HepG2 (cell line): ENCODE data around the gene SPATS2. TPM values are rescaled to one million over a fixed set of nuclear protein-coding genes. Genes with fewer than 3 reads are reported as not detected.
A peak's percentile ranks its signal among the peaks of the same experiment; 100 is the strongest.

Source experiments
- BRCA1 ChIP-seq: sonication (generic); formaldehyde crosslinking; IDR thresholded peaks from 2 replicates; pipeline ENCODE4 v1.4.0; 2020; ENCODE audit warnings: missing genetic modification reagents
- HES4 ChIP-seq: sonication (generic); formaldehyde crosslinking; IDR thresholded peaks from 2 replicates; pipeline ENCODE4 v1.9.0; 2021; ENCODE audit warnings: mild to moderate bottlenecking, missing genetic modification reagents, borderline replicate concordance
- HOXA9 ChIP-seq: sonication (generic); formaldehyde crosslinking; IDR thresholded peaks from 2 replicates; pipeline ENCODE4 v1.8.1; 2022; ENCODE audit warnings: missing genetic modification reagents, mild to moderate bottlenecking, moderate library complexity, borderline replicate concordance
- IKZF1 ChIP-seq: fragments of 450-650 bp; IDR thresholded peaks from 2 replicates; pipeline ENCODE4 v1.7.1; 2016
- KDM2A ChIP-seq: sonication (generic); formaldehyde crosslinking; IDR thresholded peaks from 2 replicates; pipeline ENCODE4 v1.4.0; 2020; ENCODE audit warnings: low read depth, missing genetic modification reagents, borderline replicate concordance
- TARDBP ChIP-seq: sonication (generic); formaldehyde crosslinking; IDR thresholded peaks from 2 replicates; pipeline ENCODE4 v1.8.0; 2022; ENCODE audit warnings: mild to moderate bottlenecking, missing genetic modification reagents
- ZBTB42 ChIP-seq: sonication (generic); formaldehyde crosslinking; IDR thresholded peaks from 2 replicates; pipeline ENCODE4 v1.5.0; 2020; ENCODE audit warnings: mild to moderate bottlenecking, missing genetic modification reagents
- ZFP36L2 ChIP-seq: sonication (generic); formaldehyde crosslinking; IDR thresholded peaks from 2 replicates; pipeline ENCODE4 v1.4.0; 2020; ENCODE audit warnings: missing genetic modification reagents
- ZNF460 ChIP-seq: sonication (generic); formaldehyde crosslinking; IDR thresholded peaks from 2 replicates; pipeline ENCODE4 v1.5.1; 2020; ENCODE audit warnings: missing genetic modification reagents, mild to moderate bottlenecking, borderline replicate concordance
- ZNF569 ChIP-seq: sonication (generic); formaldehyde crosslinking; IDR thresholded peaks from 2 replicates; pipeline ENCODE4 v1.5.0; 2020; ENCODE audit warnings: mild to moderate bottlenecking, missing genetic modification reagents, moderate library complexity, borderline replicate concordance
- ZSCAN9 ChIP-seq: IDR thresholded peaks from 2 replicates; pipeline ENCODE4 v1.6.1; 2016; ENCODE audit warnings: borderline replicate concordance
- polyA plus RNA-seq, 8 experiments: library from polyadenylated mRNA; depleted of rRNA in 3 of 8; stranded (reverse) in 7 of 8; unstranded in 1 of 8; fragments of >200 nt; fragmentation: Illumina TruSeq in 4 of 8; extraction: Trizol in 4 of 8; gene quantifications; 2 replicates each; pipeline versions ENCODE4 v1.2.1 to v1.2.3, GENCODE V29; 2011 to 2016; ENCODE audit warnings: low read depth in 4 of 8, missing spikeins in 1 of 8, mixed read lengths in 1 of 8; ENCODE audit not compliant: insufficient read depth in 1 of 8
- total RNA-seq, 5 experiments: library from RNA; depleted of rRNA; stranded (reverse); fragments of >200 nt; fragmentation: Illumina TruSeq; extraction: Trizol; gene quantifications; 2 replicates each; pipeline ENCODE4 v1.2.3, GENCODE V29; 2016; ENCODE audit warnings: low read depth in 1 of 5
- TF ChIP-seq, protein P1 (sequence below): sonication (generic); formaldehyde crosslinking; IDR thresholded peaks from 2 replicates; pipeline ENCODE4 v1.4.0; 2020; ENCODE audit warnings: missing genetic modification reagents
- TF ChIP-seq, protein P2 (sequence below), 2 experiments: sonication (generic) in 1 of 2; formaldehyde crosslinking in 1 of 2; IDR thresholded peaks; 2 replicates each; pipeline versions ENCODE4 v1.6.1 to v1.9.0; 2014 to 2022; ENCODE audit warnings: antibody characterized with exemption in 1 of 2, borderline replicate concordance in 1 of 2, inconsistent platforms in 1 of 2, low read depth in 1 of 2, missing genetic modification reagents in 1 of 2
- TF ChIP-seq, protein P3 (sequence below): sonication (generic); formaldehyde crosslinking; IDR thresholded peaks from 2 replicates; pipeline ENCODE4 v1.9.0; 2021; ENCODE audit warnings: missing genetic modification reagents, mild to moderate bottlenecking, borderline replicate concordance
- TF ChIP-seq, protein P4 (sequence below): sonication (generic); formaldehyde crosslinking; IDR thresholded peaks from 2 replicates; pipeline ENCODE4 v1.4.0; 2020; ENCODE audit warnings: missing genetic modification reagents
- TF ChIP-seq, protein P5 (sequence below): IDR thresholded peaks from 2 replicates; pipeline ENCODE4 v1.6.1; 2016; ENCODE audit warnings: control low read depth

The SPATS2 gene
- total and polyA plus RNA-seq, 2 of the 13 experiments (the other 11 are each of a cell fraction or from before 2014, with no cell fraction given): 19.3 to 28.1 TPM

DNA sequence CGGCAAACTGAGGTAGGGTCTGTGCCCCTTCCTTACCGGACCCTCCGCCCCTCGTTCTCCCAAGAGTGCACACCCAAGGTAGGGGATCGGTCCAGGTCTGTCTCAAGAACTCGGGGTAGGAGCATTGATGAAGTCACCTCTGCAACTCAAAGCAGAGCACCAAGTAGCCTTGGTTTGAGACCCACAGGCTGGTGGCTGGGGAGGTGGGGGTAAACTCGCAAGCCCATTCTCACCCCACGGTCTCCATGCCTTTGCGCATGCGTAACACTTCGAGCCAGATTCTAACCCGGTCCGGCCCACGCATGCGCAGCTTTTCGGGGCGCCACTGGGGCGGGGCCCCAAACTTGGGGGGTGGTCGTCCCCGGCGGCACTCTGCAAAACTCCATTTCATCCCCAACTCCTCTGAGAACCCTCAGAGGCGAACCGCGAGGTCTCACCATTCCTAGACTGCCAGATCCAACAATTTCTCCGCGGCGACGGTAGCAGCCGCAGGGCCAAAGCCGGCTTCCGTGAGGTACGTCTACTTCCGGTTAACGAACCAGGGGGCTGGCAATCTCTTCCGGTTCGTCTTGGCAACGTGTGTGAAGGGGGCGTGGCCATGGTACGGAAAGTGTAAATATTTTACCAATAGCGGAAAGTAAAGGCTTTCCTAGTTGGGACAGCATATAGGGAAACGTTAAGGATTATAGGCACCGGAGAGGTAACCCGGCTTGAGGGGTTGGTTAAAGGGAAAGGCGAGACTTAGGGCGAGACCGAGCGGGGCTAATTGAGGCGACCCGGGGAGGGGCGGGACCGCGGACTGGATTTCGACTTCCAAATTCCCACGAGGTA, 200.6 kb downstream of the SPATS2 start, which contains the start of gene MCRS1 (continued):
- TF ChIP-seq, protein P1, sequence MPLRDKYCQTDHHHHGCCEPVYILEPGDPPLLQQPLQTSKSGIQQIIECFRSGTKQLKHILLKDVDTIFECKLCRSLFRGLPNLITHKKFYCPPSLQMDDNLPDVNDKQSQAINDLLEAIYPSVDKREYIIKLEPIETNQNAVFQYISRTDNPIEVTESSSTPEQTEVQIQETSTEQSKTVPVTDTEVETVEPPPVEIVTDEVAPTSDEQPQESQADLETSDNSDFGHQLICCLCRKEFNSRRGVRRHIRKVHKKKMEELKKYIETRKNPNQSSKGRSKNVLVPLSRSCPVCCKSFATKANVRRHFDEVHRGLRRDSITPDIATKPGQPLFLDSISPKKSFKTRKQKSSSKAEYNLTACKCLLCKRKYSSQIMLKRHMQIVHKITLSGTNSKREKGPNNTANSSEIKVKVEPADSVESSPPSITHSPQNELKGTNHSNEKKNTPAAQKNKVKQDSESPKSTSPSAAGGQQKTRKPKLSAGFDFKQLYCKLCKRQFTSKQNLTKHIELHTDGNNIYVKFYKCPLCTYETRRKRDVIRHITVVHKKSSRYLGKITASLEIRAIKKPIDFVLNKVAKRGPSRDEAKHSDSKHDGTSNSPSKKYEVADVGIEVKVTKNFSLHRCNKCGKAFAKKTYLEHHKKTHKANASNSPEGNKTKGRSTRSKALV (CRISPR knock-in tag): no peak
- no peak for TF ChIP-seq HES4 (CRISPR knock-in tag)
- TF ChIP-seq ZSCAN9 (CRISPR knock-in tag): 0 out of 2 replicates have a peak, but pooled peaks have one; percentile 47
- no peak for TF ChIP-seq IKZF1
- TF ChIP-seq, protein P2, sequence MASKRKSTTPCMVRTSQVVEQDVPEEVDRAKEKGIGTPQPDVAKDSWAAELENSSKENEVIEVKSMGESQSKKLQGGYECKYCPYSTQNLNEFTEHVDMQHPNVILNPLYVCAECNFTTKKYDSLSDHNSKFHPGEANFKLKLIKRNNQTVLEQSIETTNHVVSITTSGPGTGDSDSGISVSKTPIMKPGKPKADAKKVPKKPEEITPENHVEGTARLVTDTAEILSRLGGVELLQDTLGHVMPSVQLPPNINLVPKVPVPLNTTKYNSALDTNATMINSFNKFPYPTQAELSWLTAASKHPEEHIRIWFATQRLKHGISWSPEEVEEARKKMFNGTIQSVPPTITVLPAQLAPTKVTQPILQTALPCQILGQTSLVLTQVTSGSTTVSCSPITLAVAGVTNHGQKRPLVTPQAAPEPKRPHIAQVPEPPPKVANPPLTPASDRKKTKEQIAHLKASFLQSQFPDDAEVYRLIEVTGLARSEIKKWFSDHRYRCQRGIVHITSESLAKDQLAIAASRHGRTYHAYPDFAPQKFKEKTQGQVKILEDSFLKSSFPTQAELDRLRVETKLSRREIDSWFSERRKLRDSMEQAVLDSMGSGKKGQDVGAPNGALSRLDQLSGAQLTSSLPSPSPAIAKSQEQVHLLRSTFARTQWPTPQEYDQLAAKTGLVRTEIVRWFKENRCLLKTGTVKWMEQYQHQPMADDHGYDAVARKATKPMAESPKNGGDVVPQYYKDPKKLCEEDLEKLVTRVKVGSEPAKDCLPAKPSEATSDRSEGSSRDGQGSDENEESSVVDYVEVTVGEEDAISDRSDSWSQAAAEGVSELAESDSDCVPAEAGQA (IDR thresholded peaks at IDR 0.05; ENCODE audit: low read depth): 0 out of 2 replicates have a peak, but pooled peaks have one; percentile 48
- TF ChIP-seq, protein P2 (CRISPR knock-in tag; IDR thresholded peaks at IDR 0.05; ENCODE audit: borderline replicate concordance): no peak
- no peak for TF ChIP-seq ZFP36L2
- TF ChIP-seq TARDBP (CRISPR knock-in tag): peak; percentile 70; the same call in 1 of the 2 replicates
- TF ChIP-seq KDM2A: peak; percentile 79
- TF ChIP-seq ZNF569 (CRISPR knock-in tag): peak; percentile 74; the same call in 1 of the 2 replicates
- TF ChIP-seq ZNF460 (CRISPR knock-in tag): no peak
- TF ChIP-seq, protein P3, sequence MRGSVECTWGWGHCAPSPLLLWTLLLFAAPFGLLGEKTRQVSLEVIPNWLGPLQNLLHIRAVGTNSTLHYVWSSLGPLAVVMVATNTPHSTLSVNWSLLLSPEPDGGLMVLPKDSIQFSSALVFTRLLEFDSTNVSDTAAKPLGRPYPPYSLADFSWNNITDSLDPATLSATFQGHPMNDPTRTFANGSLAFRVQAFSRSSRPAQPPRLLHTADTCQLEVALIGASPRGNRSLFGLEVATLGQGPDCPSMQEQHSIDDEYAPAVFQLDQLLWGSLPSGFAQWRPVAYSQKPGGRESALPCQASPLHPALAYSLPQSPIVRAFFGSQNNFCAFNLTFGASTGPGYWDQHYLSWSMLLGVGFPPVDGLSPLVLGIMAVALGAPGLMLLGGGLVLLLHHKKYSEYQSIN (CRISPR knock-in tag): no peak
- TF ChIP-seq, protein P4, sequence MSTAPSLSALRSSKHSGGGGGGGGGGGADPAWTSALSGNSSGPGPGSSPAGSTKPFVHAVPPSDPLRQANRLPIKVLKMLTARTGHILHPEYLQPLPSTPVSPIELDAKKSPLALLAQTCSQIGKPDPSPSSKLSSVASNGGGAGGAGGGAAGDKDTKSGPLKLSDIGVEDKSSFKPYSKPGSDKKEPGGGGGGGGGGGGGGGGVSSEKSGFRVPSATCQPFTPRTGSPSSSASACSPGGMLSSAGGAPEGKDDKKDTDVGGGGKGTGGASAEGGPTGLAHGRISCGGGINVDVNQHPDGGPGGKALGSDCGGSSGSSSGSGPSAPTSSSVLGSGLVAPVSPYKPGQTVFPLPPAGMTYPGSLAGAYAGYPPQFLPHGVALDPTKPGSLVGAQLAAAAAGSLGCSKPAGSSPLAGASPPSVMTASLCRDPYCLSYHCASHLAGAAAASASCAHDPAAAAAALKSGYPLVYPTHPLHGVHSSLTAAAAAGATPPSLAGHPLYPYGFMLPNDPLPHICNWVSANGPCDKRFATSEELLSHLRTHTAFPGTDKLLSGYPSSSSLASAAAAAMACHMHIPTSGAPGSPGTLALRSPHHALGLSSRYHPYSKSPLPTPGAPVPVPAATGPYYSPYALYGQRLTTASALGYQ (CRISPR knock-in tag): no peak
- no peak; the same call in 1 of the 2 replicates for TF ChIP-seq ZBTB42 (CRISPR knock-in tag)
- TF ChIP-seq, protein P5, sequence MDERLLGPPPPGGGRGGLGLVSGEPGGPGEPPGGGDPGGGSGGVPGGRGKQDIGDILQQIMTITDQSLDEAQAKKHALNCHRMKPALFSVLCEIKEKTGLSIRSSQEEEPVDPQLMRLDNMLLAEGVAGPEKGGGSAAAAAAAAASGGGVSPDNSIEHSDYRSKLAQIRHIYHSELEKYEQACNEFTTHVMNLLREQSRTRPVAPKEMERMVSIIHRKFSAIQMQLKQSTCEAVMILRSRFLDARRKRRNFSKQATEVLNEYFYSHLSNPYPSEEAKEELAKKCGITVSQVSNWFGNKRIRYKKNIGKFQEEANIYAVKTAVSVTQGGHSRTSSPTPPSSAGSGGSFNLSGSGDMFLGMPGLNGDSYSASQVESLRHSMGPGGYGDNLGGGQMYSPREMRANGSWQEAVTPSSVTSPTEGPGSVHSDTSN (CRISPR knock-in tag): no peak
- no peak for TF ChIP-seq HOXA9
- no peak for TF ChIP-seq BRCA1 (CRISPR knock-in tag)
